Measurements from ENCODE around the gene P2RY6.

GRCh38 chr11:73345481-73346160 lies 73.5 kb downstream of the P2RY6 start:
- TF ChIP-seq CTCF (IDR thresholded peaks at IDR 0.05), result no peak
- TF ChIP-seq POLR2A (IDR thresholded peaks at IDR 0.05), result no peak
